ENCODE measurements around the gene JPH4.
A peak's percentile ranks its signal among the peaks of the same experiment; 100 is the strongest.

JPH4 gene

DNA sequence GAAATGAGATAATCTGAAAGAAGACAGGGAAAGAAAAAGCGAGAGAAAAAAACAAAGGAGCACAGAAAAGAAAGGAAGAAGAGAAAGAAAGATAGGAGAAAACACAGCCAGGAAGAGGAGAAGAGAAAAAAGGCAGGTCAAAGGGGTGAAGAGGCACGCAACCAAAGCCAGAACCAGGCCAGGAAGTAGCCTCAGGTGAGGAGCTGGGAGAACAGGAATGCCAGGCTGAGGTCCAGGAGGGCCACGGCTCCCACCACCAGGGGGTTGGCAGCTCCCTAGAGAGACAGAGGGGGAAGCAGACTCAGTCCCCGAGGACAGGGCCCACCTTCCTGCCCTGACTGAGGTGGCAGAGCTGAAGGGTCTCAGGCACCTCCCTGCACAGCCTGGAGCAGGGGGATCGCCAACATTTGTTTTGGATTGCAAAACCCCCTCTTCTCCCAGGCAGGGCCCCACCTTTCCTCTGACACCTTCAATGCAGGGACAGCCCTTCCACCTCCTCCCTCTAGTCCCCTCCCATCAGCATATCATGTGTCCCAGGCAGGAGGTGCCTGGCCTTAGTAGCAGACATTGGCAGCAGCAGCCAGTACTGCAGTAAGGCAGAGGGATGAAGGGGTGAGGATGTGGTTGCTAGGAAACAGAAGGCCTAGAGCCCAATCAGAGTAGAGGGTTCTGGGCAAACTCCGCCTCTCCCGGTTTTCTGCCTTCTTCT is 9.0 kb downstream of the JPH4 start:
- TF ChIP-seq POLR2A (IDR thresholded peaks at IDR 0.05; ENCODE audit: extremely low read depth, insufficient read length) (no peak), MYC (IDR thresholded peaks at IDR 0.05; ENCODE audit: low read depth, low read length) (no peak)
- TF ChIP-seq, protein P1, sequence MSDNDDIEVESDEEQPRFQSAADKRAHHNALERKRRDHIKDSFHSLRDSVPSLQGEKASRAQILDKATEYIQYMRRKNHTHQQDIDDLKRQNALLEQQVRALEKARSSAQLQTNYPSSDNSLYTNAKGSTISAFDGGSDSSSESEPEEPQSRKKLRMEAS (IDR thresholded peaks at IDR 0.05; ENCODE audit: low read depth, low read length) = no peak
- TF ChIP-seq, protein P2, sequence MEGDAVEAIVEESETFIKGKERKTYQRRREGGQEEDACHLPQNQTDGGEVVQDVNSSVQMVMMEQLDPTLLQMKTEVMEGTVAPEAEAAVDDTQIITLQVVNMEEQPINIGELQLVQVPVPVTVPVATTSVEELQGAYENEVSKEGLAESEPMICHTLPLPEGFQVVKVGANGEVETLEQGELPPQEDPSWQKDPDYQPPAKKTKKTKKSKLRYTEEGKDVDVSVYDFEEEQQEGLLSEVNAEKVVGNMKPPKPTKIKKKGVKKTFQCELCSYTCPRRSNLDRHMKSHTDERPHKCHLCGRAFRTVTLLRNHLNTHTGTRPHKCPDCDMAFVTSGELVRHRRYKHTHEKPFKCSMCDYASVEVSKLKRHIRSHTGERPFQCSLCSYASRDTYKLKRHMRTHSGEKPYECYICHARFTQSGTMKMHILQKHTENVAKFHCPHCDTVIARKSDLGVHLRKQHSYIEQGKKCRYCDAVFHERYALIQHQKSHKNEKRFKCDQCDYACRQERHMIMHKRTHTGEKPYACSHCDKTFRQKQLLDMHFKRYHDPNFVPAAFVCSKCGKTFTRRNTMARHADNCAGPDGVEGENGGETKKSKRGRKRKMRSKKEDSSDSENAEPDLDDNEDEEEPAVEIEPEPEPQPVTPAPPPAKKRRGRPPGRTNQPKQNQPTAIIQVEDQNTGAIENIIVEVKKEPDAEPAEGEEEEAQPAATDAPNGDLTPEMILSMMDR (IDR thresholded peaks at IDR 0.05; ENCODE audit: low read depth, low read length) = no peak
- no peak for DNase-seq (ENCODE audit: low read depth)

DNA sequence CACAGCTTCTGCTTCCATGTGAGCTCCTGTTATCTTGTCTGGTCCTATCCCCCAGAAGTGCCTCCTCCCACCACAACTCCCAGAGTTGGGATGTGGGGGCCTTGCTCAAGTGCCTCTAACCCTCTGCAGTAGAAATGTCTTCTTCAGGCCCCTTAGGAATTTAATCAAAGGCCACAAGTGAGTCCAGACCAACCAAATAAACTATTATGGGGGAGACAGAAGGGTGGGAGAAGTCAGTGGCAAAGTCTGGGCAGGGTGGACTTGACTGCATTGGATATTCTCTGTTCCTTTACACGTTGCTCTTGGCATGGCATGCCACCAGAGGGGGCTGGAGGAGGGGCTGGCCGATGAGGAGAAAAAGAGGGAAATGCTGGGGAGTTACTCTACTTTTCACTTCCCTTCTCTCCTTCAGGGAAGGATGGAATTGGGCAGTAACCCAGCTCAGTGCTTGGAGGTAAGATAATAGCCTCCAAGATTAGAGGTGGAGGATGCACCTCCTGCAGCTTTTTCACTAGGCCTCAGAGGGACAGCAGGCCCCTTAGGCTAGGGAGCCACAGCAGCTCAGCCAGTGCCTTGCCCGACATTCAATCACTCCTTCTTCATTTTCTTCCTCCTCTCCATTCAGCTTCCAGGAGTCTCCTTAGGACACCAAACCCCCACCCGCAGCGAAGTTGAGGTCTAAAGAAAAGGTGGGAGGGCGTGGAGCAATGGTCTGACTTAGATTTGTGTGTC is 9.8 kb downstream of the JPH4 start:
- no peak overlapping the region for H3K4me3 ChIP-seq (ENCODE audit: low read depth, low read length)
- DNase-seq (ENCODE audit: low read depth) = peak; percentile 62
- peak; percentile 60 for TF ChIP-seq MYC (IDR thresholded peaks at IDR 0.05; ENCODE audit: low read depth, low read length)
- TF ChIP-seq, protein P1 (IDR thresholded peaks at IDR 0.05; ENCODE audit: low read depth, low read length) = peak; percentile 66
- no peak for TF ChIP-seq POLR2A (IDR thresholded peaks at IDR 0.05; ENCODE audit: extremely low read depth, insufficient read length)
- TF ChIP-seq, protein P2 (IDR thresholded peaks at IDR 0.05; ENCODE audit: low read depth, low read length) = peak; percentile 68

More for the DNA sequence above, 9.0 kb downstream of the JPH4 start:
- no peak overlapping the region for H3K4me3 ChIP-seq (ENCODE audit: low read depth, low read length)

DNA sequence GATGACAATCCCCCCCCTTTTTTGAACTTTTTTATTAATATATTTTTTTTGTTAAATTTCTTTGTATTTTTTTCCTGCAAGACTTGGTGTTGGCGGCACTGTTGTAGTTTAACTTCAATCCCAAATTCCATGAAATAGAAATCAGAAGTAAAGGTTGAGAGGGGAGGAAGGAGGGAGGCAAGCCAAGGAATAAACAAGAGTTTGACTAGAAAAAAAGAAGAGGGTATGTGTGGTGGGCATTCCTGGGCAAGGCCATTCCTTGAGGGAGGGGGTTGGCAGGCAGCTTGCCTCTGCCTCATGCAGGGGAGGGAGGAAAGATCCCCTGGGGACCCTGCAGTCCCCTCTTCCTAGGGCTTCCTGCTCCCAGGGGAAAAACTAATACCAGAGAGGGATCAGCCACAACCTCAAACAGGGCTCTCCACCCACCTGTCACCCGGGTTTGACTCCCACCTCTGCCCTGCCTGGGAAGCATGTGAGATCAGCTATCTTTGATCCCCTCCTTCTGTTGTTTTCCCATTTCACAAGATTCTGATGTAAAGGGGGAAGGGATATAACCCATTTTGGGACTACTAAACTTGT is 10.5 kb downstream of the JPH4 start:
- no peak for DNase-seq (ENCODE audit: low read depth)
- TF ChIP-seq MYC (IDR thresholded peaks at IDR 0.05; ENCODE audit: low read depth, low read length) (no peak), POLR2A (IDR thresholded peaks at IDR 0.05; ENCODE audit: extremely low read depth, insufficient read length) (no peak)
- TF ChIP-seq, protein P1 (IDR thresholded peaks at IDR 0.05; ENCODE audit: low read depth, low read length) = no peak
- TF ChIP-seq, protein P2 (IDR thresholded peaks at IDR 0.05; ENCODE audit: low read depth, low read length) = no peak
- peak overlapping the region; percentile 78 for H3K4me3 ChIP-seq (ENCODE audit: low read depth, low read length)

DNA sequence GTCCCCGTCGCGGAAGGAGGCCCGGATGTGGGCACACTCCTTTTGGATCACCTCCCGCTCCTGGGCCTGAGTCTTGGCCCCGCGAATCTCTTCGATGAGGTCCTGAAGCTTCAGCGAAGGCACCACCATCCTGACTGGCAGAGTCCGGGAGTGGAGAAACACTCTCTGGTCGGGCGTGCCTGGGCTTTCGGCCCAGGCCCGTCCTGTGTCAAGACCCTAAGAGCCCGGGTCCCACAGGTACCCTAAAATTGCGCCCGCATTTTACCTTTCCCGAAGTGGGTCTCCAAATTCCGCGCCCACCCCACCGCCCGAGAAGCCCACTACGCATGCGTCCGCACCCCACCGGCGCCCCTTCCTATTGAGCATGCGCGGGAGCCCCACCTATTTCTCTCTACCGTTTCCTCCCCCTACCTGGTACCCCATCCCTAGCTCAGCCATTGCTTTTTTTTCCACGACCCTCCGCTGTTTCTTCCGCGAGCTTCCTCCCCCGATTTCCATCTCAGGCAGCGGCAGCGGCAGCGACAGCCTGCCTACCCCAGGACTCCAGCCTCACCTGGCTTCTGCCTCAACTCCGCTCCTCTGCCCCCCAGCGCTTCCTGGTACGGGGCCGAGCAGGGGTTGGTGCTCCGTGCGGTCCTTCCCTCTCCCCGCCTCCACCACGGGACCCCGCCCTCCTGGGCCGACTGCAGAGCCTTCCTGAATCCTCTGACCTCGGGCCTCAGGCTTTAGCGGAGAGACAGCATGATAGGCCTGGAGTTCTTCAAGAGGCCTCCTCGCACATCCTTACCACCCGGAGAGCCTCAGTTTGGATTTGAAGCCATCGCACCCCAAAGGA is 11.2 kb downstream of the JPH4 start, which contains the start of gene AP1G2:
Gene AP1G2, minus strand, starts transcription at position 606 of the 835 bp plus-strand sequence. Its CDS starts 477 bp downstream, at position 129.
- peak; percentile 92 for DNase-seq (ENCODE audit: low read depth)
- H3K4me3 ChIP-seq (ENCODE audit: low read depth, low read length) = peak within 1 kb of the TSS; percentile 78
- TF ChIP-seq, protein P1 (IDR thresholded peaks at IDR 0.05; ENCODE audit: low read depth, low read length) = peak; percentile 65
- TF ChIP-seq MYC (IDR thresholded peaks at IDR 0.05; ENCODE audit: low read depth, low read length) = peak; percentile 36; the same call in 1 of the 2 replicates
- peak; percentile 87 for TF ChIP-seq POLR2A (IDR thresholded peaks at IDR 0.05; ENCODE audit: extremely low read depth, insufficient read length)
- TF ChIP-seq, protein P2 (IDR thresholded peaks at IDR 0.05; ENCODE audit: low read depth, low read length) = no peak

DNA sequence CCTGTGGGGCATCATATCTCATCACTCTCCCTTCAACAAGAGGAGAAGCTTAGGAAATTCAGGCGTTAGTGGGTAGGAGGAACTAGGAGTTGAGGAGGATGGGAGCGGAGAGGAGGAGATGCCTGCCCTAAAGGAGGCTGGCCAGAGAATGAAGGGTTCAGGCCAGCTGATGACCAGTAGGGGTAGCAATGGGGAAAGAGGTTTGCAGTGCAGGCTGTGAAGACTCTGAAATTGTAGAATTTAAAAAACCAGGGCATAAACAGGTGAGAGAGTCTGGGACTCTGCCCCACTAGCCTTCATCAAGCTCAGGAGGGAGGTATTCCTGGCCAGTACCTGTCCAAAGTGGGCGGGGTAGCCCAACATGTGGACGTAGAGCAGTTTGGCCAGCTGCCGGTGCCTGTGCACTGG is 11.8 kb downstream of the JPH4 start:
- no peak for DNase-seq (ENCODE audit: low read depth)
- TF ChIP-seq, protein P1 (IDR thresholded peaks at IDR 0.05; ENCODE audit: low read depth, low read length) = 0 out of 2 replicates have a peak, but pooled peaks have one; percentile 10
- no peak for TF ChIP-seq POLR2A (IDR thresholded peaks at IDR 0.05; ENCODE audit: extremely low read depth, insufficient read length)
- no peak for TF ChIP-seq MYC (IDR thresholded peaks at IDR 0.05; ENCODE audit: low read depth, low read length)
- TF ChIP-seq, protein P2 (IDR thresholded peaks at IDR 0.05; ENCODE audit: low read depth, low read length) = no peak

More for the DNA sequence above, 11.8 kb downstream of the JPH4 start:
- peak overlapping the region; percentile 78 for H3K4me3 ChIP-seq (ENCODE audit: low read depth, low read length)
